VCaP (cell line): ENCODE data around the gene PVRIG.
"Not testable (repeated sequence)": the region's sequence is repeated elsewhere in the genome, so short reads cannot be mapped to it uniquely, and the experiment has no call there.

Experiments used
- H3K27ac ChIP-seq: fragments of 450-650 bp; 2 replicates; pipeline ENCODE4 v1.5.1; 2017
- TF ChIP-seq, protein P1 (sequence below): fragments of 450-650 bp; conservative IDR thresholded peaks from 2 replicates; pipeline ENCODE4 v1.5.1; 2017; ENCODE audit warnings: mild to moderate bottlenecking, moderate library complexity

Gene PVRIG

DNA sequence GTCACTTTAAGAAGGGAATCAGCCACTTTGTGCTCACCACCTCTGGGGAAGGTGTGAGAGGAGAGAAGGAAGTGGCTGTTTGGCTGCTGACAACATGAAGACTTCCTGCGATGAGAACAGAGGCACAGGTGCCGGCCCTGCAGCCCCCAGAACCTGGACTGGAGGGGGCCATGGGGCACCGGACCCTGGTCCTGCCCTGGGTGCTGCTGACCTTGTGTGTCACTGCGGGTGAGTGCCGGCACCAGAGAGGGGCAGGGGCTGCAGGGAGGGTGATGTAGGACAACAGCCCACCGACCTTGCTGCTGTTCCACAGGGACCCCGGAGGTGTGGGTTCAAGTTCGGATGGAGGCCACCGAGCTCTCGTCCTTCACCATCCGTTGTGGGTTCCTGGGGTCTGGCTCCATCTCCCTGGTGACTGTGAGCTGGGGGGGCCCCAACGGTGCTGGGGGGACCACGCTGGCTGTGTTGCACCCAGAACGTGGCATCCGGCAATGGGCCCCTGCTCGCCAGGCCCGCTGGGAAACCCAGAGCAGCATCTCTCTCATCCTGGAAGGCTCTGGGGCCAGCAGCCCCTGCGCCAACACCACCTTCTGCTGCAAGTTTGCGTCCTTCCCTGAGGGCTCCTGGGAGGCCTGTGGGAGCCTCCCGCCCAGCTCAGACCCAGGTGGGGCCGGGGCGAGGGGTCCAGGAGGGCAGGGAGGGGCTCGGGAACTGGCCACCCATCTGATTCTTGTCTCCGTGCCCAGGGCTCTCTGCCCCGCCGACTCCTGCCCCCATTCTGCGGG lies at the start of gene PVRIG:
TSS of gene PVRIG (plus strand) at position 149 of the 785 bp plus-strand sequence. CDS start at position 171, 22 bp downstream.
- not testable (repeated sequence) for H3K27ac ChIP-seq

DNA sequence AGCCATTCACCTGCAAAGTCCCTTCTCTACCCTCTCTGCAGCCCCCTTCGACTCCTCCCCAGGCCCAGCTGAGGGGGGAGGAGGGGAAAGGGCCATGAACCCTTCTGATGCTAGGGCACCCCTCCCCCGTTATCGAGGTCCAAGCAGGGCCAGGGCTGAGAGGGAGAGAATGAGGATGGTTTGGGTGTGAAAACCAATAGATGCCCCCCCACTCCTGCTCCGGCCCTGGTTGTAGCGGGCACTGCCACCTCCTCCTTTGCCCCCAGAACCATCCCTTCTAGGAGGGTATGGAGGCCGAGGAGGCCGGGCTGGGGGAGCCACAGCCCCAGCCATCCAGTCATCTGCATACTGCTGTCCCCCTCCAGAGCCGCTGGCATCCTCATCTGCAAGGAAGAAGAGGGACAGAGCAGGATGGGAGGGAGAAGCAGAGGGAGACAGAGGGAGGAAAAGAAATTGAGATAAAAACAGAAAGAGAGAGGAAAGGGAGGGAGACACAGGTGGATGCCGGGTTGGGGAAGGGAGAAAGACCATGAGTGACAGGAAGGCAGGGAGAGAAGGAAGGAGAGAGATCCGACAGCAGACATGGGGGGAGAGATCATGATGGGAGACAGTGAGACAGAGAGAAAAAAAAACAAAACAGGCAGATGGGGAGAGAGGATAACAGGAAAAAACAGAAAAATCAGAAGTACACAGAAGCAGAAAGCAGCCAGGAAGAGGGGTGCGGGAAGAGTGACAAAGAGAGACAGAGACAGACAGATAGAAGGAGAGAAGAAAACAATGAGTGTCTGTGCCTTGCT lies 49.5 kb upstream of the PVRIG start:
- no peak overlapping the region for H3K27ac ChIP-seq
- TF ChIP-seq, protein P1, sequence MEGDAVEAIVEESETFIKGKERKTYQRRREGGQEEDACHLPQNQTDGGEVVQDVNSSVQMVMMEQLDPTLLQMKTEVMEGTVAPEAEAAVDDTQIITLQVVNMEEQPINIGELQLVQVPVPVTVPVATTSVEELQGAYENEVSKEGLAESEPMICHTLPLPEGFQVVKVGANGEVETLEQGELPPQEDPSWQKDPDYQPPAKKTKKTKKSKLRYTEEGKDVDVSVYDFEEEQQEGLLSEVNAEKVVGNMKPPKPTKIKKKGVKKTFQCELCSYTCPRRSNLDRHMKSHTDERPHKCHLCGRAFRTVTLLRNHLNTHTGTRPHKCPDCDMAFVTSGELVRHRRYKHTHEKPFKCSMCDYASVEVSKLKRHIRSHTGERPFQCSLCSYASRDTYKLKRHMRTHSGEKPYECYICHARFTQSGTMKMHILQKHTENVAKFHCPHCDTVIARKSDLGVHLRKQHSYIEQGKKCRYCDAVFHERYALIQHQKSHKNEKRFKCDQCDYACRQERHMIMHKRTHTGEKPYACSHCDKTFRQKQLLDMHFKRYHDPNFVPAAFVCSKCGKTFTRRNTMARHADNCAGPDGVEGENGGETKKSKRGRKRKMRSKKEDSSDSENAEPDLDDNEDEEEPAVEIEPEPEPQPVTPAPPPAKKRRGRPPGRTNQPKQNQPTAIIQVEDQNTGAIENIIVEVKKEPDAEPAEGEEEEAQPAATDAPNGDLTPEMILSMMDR: no peak

DNA sequence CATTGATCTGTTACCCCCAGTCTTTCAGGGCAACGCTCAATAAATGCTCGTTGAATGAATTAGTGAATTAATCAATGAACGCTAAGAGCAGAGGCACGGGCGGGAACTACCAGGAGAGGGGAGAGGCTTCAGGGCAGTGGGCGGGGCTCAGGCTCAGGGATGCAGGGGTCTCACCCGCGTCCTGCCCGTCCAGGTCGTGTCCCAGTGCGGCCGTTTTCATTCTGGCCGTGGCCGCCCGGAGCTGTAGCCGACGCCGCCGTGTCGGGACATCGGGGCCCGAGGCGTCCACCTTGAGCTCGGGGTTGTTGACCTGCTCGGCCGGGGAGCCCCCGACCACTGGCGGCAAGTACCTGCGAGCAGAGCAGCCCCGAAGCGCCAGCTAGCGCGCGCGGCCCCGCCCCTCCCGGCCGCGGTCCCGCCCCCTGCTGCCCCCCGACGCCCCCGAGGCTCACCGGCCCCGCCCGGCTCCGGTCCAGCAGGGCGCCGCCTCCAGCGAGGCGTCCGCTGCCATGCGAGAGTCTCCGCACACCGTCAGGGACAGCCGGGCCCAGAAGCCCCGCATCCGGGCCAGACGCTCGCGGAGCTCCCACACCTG lies 48.6 kb upstream of the PVRIG start:
- TF ChIP-seq, protein P1: no peak
- H3K27ac ChIP-seq: no peak overlapping the region

DNA sequence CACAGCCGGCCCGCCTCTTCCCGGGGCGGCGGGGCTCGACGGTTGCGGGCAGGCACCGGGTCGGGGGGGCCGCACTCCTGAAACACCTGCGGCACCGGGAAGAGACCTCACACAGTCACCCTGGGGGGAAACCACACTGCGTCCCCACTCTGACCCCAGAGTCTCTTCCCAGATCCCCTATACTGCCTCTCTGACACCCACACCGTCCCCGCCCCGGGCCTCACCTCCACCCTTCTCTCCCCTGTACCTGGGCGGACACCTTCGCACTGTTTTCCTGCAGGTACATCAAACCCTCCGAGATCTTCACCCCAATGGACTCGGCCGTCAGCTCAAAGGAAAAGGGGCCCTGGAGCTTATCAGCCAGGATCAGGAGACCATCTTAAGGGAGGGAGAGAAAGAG lies 47.9 kb upstream of the PVRIG start:
- TF ChIP-seq, protein P1: no peak
- H3K27ac ChIP-seq: no peak overlapping the region

DNA sequence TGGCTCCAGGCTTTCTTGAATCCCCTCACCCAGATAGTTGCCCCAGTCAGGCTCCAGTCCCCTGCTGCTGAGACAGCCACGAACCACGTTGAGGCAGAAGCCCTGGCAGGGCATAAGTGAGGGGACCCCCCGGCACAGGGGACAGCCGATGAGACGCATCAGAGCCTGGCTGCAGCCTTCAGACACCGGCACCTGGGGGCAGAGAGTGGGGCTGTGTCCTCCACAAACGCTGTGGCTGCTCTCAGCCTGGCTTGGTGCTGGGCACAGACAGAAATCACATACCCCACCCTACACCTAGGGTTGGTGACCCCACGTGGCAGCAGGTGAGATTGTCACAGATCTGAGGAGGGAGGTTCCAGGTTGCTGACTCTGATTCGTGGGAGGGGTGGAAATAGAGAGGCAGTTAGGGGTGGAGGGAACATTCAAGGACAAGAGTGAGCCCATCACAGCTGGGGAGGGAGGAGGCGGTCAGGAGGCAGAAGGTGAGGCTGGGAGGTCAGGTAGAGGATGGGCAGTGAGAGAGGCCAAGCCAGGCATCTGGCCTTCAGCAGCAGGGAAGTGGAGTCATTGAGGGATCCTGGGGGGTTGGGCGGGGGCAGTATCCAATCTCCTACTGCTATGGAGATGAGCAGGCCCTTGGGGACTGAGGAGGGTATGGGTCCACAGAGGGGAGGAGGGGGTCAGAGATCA lies 45.8 kb upstream of the PVRIG start:
- H3K27ac ChIP-seq: no peak overlapping the region
- TF ChIP-seq, protein P1: no peak

DNA sequence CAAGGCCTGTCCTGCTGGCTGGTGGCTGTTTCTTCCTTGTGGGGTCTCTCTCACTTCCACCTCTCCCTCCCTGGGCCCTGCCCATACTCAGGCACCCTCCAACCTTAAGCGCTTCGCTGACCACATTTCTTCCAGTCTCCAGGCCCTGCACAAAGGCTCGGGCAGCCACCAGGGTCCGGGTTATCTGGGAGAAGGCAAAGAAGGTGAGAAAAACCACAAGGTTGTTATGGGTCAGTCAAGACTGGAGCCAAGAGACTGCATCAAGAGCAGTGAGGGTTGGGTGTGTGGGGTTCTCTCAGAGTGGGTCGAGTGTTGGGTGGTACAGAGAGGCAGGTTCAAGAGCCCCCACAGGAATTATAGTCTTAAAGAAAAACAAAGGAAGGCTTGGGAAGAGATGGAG lies 45.2 kb upstream of the PVRIG start:
- TF ChIP-seq, protein P1: no peak

DNA sequence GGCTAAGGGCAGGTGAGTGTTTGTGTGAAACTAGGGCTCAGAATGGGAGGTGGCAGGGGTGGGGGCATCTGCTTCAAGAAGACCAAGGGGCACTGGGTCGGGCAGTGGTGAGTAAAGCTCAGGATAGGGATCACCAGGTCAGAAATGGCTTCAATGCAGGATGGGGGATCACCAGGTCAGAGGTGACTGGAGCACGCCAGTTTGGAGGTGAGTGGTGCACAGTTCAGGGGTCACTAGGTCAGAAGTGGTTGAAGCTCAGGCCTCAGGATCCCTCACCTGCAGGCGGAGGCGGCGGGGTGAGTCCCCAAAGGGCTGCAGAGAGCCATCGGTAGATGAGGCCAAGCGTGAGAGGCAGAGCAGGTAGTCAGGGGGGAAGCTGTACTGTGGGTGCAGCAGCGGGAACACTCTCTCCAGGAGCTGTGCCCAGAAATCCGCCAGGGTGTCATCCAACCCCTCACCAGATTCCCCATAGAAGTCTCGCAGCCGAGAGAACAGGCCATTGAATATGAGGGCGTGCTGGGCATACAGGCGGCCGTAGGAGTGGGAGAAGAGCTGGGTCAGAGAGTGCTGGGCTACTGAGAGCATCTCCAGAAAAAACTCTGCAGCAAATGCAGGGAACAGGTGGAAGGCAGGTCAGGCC lies 44.3 kb upstream of the PVRIG start:
- H3K27ac ChIP-seq: no peak overlapping the region
- TF ChIP-seq, protein P1: no peak

More for the DNA sequence above, 45.2 kb upstream of the PVRIG start:
- no peak overlapping the region for H3K27ac ChIP-seq
